GM12891 (cell line): ENCODE data around the gene HSD17B11.
"Not testable (repeated sequence)": the region's sequence is repeated elsewhere in the genome, so short reads cannot be mapped to it uniquely, and the experiment has no call there.

Experiments
- DNase-seq: peaks from one replicate; pipeline ENCODE4 v3.0.0; 2011; ENCODE audit warnings: low spot score; ENCODE audit not compliant: insufficient read length
- FAIRE-seq: peaks from 2 replicates; lab custom pipeline; 2011; peaks lifted over from hg19 to GRCh38; lab: Jason Lieb, UNC
- PAX5 ChIP-seq: IDR thresholded peaks from 2 replicates; pipeline ENCODE4 v1.6.1; 2011; ENCODE audit warnings: low read length, moderate library complexity, mild to moderate bottlenecking; ENCODE audit not compliant: insufficient read depth, severe bottlenecking
- POLR2A ChIP-seq: IDR thresholded peaks from 2 replicates; pipeline ENCODE4 v1.6.1; 2011; ENCODE audit warnings: low read depth, low read length, control low read depth
- POLR2AphosphoS5 ChIP-seq: IDR thresholded peaks from 2 replicates; pipeline ENCODE4 v1.6.1; 2011; ENCODE audit warnings: low read depth, low read length, control low read depth
- POU2F2 ChIP-seq: IDR thresholded peaks from 2 replicates; pipeline ENCODE4 v1.6.1; 2011; ENCODE audit warnings: low read depth, mild to moderate bottlenecking, control low read depth, low read length, moderate library complexity
- SPI1 ChIP-seq: IDR thresholded peaks from 2 replicates; pipeline ENCODE4 v1.6.1; 2011; ENCODE audit warnings: low read depth, low read length, control low read depth
- TAF1 ChIP-seq: IDR thresholded peaks from 2 replicates; pipeline ENCODE4 v1.6.1; 2011; ENCODE audit warnings: low read depth, low read length, control low read depth

HSD17B11 gene

DNA sequence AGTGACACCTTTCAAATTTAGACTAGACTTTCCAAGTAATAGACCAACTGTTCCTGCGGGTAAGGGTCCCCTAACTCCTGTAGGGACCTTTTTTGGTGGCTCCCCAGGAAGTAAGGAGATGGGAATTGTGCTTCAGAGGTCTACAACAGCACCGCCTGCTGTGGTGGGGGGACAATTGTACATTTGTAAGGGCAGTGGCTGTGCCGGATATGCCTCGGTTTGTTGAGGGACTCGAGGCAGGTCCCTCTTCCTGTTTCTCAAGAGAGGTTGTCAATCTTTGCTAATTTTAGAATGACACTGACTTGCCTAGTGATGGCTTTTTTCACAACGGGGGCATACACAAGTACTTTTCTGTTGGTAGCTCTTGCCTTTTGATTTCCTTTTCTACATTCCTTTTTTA is 15.5 kb upstream of the HSD17B11 start:
- FAIRE-seq, result peak; percentile 60
- DNase-seq, result no peak
- TF ChIP-seq SPI1 (peak; percentile 63), TAF1 (no peak), PAX5 (no peak), POLR2A (no peak), POLR2AphosphoS5 (no peak), POU2F2 (no peak)

DNA sequence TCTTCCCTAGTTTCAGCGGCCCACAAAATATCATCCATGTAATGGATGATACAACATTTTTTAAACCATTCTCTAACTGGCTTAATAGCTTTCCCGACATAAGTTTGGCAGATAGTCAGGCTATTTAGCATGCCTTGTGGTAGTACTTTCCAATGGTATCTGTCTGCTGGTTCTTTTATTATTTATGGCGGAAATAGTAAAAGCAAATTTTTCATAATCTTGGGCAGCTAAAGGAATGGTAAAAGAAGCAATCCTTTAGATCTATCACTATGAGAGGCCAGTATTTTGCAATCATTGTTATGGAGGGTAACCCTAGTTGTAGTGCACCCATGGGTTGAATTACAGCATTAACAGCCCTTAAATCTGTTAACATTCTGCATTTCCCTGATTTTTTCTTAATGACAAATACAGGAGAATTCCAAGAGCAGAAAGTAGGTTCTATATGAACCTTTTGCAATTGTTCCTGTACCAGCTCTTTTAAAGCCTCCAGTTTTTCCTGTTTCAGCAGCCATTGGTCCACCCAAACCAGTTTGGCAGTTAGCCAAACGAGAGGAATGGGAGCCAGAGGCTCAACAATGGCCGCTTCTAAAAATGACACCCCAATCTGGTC is 14.3 kb upstream of the HSD17B11 start:
- FAIRE-seq (no peak), DNase-seq (no peak)
- TF ChIP-seq POU2F2 (no peak), SPI1 (no peak), POLR2AphosphoS5 (no peak), POLR2A (no peak), PAX5 (no peak), TAF1 (no peak)

DNA sequence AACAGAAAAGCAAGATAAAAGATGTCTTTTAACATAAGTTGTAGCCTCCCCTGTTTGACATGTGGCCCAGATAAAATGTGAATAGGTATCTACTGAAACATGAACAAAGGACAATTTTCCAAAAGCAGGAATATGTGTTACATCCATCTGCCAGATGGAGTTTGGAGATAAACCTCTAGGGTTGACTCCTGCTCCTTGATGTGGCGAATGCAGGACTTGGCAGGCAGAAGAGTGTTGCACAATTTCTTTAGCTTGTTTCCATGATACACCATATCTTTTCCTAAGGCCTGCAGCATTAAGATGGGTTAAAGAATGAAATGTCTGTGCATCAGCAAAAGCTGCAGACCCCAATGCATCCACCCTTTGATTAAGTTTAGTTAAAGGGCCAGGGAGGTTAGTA is 12.7 kb upstream of the HSD17B11 start:
- FAIRE-seq, DNase-seq: not testable (repeated sequence)

DNA sequence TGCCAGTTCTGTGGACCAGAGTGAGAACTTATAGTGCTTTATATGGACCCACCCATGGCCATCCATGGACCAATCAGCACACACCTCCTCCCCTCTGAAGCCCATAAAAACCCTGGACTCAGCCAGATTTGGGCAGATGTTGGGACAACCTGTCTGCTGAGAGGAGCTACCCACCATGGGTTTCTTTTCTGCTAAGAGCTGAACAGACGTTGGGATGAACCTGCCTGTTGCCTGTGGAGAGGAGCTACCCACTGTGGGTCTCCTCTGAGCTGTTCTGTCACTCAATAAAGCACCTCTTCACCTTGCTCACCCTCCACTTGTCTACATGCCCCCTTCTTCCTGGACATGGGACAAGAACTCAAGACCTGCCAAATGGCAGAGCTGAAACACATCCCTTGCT is 9.0 kb upstream of the HSD17B11 start:
- TF ChIP-seq POU2F2 (no peak), PAX5 (no peak)
- no peak for FAIRE-seq
- DNase-seq, result no peak

DNA sequence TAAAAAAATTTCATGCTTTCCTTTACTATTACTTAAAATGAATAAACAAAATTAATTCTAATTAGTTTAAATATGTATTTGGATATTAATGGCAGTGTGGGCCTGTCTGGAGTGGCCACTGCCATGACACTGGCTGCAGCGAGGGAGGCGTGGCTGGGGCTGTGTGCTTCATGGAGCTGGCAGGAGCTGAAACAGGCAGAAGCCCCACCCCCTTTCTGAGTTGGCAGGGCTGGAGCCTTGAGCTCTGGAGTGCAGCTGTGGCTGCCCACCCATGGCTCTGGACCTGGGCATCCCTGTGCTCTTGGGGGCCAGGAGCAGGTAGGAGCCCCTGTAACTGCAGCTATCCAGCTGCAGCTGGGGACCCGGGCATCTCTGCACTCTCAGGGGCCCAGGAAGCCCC is 8.2 kb upstream of the HSD17B11 start:
- TF ChIP-seq POU2F2 (no peak), POLR2A (no peak), SPI1 (no peak), PAX5 (no peak), TAF1 (no peak), POLR2AphosphoS5 (no peak)
- DNase-seq (no peak), FAIRE-seq (no peak)

DNA sequence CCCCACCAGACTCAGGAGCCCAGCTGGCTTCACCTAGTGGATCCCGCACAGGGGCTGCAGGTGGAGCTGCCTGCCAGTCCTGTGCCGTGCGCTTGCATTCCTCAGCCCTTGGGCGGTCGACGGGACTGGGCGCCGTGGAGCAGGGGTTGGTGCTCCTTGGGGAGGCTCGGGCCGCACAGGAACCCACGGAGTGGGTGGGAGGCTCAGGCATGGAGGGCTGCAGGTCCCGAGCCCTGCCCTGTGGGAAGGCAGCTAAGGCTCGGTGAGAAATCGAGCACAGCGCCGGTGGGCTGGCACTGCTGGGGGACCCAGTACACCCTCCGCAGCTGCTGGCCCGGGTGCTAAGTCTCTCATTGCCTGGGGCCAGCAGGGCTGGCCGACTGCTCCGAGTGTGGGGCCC is 4.9 kb upstream of the HSD17B11 start:
- not testable (repeated sequence) for DNase-seq, FAIRE-seq

DNA sequence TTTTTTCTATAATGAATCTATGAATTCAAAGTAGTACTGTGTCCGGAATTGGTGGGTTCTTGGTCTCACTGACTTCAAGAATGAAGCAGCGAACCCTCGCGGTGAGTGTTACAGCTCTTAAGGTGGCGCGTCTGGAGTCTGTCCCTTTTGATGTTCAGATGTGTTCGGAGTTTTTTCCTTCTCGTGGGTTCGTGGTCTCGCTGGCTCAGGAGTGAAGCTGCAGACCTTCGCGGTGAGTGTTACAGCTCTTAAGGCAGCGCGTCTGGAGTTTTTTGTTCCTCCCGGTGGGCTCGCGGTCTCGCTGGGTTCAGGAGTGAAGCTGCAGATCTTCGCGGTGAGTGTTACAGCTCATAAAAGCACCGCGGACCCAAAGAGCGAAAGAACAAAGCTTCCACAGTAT is 4.1 kb upstream of the HSD17B11 start:
- DNase-seq, FAIRE-seq: not testable (repeated sequence)

DNA sequence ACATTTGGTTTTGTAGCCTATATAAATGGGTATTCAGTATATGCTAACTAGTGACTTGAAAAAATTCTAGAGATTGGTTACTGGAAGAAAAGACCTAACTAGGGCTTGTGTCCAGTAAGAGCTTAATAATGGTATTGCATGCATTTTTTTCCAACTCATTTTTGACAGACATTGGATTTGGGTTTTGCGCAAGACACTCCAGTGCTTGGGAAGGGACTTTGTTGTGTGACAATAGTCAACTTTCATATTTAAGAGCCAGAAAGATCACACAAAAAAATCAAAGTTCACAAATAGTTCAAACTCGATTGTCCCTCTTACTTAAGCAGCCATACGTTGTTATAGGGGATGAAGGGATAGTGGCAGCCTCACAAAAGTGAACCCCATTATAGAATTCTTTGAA is 1.2 kb upstream of the HSD17B11 start:
- DNase-seq, result no peak
- TF ChIP-seq POU2F2 (no peak), PAX5 (no peak), POLR2A (no peak)
- no peak for FAIRE-seq

DNA sequence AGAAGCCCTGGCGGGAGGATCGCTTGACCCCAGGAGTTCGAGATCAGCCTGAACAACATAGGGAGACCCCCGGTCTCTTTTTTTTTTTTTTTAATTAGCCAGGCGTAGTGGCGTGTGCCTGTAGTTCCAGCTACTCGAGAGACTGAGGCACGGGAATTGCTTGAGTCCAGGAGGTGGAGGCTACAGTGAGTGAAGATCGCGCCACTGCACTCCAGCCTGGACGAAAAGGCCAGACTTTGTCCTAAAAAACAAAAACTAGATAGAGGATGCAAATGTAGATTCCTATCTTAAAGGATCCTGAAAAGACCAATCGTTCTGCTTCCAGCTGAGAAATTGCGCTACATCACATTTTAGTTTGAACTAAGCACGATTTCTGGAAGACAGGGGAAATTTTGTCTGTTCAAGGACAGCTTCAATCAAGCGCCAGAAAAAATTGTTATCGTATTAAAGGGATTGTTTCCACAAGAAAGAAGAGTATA is 627 bp upstream of the HSD17B11 start:
- DNase-seq, result no peak
- no peak for FAIRE-seq
- TF ChIP-seq POLR2A (no peak), SPI1 (no peak), POU2F2 (no peak), PAX5 (no peak), POLR2AphosphoS5 (no peak), TAF1 (no peak)

DNA sequence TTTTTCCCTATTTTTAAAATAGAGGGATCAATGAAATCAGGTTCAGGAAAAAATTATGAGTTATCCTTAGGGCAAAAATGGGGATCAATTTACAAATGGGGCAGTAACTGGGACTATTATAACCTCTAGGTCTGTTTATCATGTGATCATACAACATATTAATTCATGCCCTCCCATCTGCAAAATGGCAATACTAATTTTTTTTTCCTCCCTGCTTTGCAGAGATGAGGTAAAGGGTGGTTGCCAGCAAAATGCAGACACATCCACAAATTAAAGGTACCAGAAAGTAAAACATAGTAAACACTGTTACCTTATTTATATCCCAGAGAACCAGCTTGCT is 467 bp downstream of the HSD17B11 start:
- TF ChIP-seq POLR2AphosphoS5, result no peak
- DNase-seq (no peak), FAIRE-seq (peak; percentile 5)

DNA sequence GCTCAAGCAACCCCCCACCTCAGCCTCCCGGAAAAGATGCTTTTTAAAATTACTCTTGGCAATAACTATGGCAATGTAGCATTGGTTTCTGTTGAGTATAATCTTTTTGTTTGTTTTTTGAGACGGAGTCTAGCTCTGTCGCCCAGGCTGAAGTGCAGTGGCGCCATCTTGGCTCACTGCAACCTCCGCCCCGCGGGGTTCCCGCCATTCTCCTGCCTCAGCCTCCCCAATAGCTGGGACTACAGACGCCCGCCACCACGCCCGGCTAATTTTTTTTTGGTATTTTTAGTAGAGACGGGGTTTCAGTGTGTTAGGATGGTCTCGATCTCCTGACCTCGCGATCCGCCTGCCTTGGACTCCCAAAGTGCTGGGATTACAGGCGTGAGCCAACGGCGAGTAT is 933 bp downstream of the HSD17B11 start:
- not testable (repeated sequence) for FAIRE-seq, DNase-seq

DNA sequence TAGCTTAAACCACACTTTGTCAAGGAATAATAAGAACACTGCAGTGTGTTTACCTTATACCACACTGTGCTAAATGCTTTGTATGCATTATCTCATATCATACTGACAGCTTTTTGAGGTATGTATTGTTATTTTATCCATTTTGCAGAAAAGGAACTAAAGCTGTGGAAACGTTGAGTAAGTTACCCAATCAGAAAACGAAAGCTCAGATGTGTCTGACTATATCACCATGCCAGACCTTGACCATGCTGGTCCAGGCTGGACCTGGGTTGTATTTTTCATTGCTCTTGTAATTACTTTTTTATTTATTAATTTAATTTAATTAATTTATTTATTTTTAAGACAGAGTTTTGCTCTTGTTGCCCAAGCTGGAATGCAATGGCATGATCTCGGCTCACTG is 2.1 kb downstream of the HSD17B11 start:
- DNase-seq (no peak), FAIRE-seq (peak; percentile 20)
- no peak for TF ChIP-seq PAX5
- no peak for TF ChIP-seq SPI1
- no peak for TF ChIP-seq POLR2A
- TF ChIP-seq POLR2AphosphoS5, result no peak
- no peak for TF ChIP-seq POU2F2
- TF ChIP-seq TAF1, result no peak

DNA sequence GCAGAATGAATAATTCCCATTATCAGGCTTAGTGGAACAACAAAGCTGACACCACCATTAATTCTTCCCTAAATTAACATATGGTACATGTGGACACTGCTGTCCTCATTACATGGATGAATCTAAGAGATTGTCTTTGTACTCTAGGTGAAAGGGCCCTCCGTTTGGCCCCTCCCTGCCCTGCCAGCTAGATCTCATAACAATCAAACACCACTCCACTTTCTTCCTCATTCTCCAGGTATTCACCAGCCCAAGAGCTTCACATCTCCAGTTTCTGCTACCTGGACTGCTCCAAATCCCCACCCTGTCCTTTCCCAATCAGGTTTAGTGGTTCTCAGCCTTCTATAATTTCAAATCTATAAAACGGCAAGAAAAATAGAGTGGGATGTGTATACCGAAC is 3.8 kb downstream of the HSD17B11 start:
- FAIRE-seq (no peak), DNase-seq (no peak)
- TF ChIP-seq POLR2A, result no peak
- no peak for TF ChIP-seq POLR2AphosphoS5
- no peak for TF ChIP-seq SPI1
- TF ChIP-seq POU2F2, result no peak
- no peak for TF ChIP-seq TAF1

DNA sequence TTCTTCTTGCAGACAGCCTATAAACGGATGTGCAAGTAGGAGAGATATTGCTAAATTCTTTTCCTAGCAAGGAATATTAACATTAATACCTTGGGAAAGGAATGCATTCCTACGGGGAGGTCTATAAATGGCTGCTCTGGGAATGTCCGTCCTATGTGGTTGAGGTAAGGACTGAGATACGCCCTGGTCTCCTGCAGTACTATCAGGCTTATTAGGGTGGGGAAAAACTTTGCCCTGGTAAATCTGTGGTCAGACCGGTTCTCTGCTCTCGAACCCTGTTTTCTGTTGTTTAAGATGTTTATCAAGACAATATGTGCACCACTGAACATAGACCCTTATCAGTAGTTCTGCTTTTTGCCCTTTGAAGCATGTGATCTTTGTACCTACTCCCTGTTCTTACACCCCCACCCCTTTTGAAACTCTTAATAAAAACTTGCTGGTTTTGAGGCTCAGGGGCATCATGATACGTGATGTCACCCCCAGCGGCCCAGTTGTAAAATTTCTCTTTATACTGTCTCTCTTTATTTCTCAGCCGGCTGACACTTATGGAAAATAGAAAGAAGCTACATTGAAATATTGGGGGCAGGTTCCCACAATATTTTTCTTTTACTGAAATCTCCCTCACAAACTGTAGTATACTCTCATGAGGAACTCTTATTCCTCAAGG is 6.4 kb downstream of the HSD17B11 start:
- FAIRE-seq, DNase-seq: not testable (repeated sequence)
